DND-41 (cell line): ENCODE measurements around the gene TLN1.

Experiments used
- ATAC-seq: fragments of 200-7000 bp; cut with Tn5 transposase; 3 replicates; pipeline ENCODE4 v1.9.1; 2021; ENCODE audit warnings: low read depth; ENCODE audit not compliant: insufficient read depth
- DNase-seq: peaks from one replicate; pipeline ENCODE4 v3.0.0-alpha.2; 2020
- H2AFZ ChIP-seq: 2 replicates; pipeline ENCODE4 v1.6.0; 2012; ENCODE audit warnings: low read depth, low read length
- H3K27ac ChIP-seq: 2 replicates; pipeline ENCODE4 v1.5.1; 2012; ENCODE audit warnings: low read length, inconsistent platforms
- H3K27me3 ChIP-seq: fragments of 200-600 bp; sonication (generic); 2 replicates; pipeline ENCODE4 v1.6.0; 2012; ENCODE audit warnings: low read length, mild to moderate bottlenecking, inconsistent platforms; ENCODE audit not compliant: insufficient read depth, poor library complexity
- H3K36me3 ChIP-seq: 2 replicates; pipeline ENCODE4 v1.5.1; 2012; ENCODE audit warnings: low read length, inconsistent platforms; ENCODE audit not compliant: insufficient read depth
- H3K4me1 ChIP-seq: 2 replicates; pipeline ENCODE4 v1.5.1; 2012; ENCODE audit warnings: mild to moderate bottlenecking, low read length; ENCODE audit not compliant: insufficient read depth
- H3K4me2 ChIP-seq: 2 replicates; pipeline ENCODE4 v1.6.0; 2012; ENCODE audit warnings: mild to moderate bottlenecking, moderate library complexity, low read length, inconsistent platforms; ENCODE audit not compliant: insufficient read depth
- H3K4me3 ChIP-seq, 2 experiments: fragments of 200-600 bp in 1 of 2; shearing (Covaris generic) in 1 of 2; 2 replicates each; pipeline ENCODE4 v1.5.1; 2012 to 2016; ENCODE audit warnings: inconsistent platforms in 2 of 2, low read length in 2 of 2, mild to moderate bottlenecking in 2 of 2, low read depth in 1 of 2, moderate library complexity in 1 of 2
- H3K79me2 ChIP-seq: 2 replicates; pipeline ENCODE4 v1.6.0; 2012; ENCODE audit warnings: low read length, inconsistent platforms; ENCODE audit not compliant: insufficient read depth
- H3K9ac ChIP-seq: 2 replicates; pipeline ENCODE4 v1.6.0; 2012; ENCODE audit warnings: low read depth, mild to moderate bottlenecking, inconsistent platforms, low read length, moderate library complexity
- H3K9me3 ChIP-seq: 2 replicates; pipeline ENCODE4 v1.5.1; 2012; ENCODE audit warnings: low read length, moderate library complexity, mild to moderate bottlenecking, inconsistent platforms; ENCODE audit not compliant: insufficient read depth, severe bottlenecking
- H4K20me1 ChIP-seq: 2 replicates; pipeline ENCODE4 v1.6.0; 2012; ENCODE audit warnings: low read length; ENCODE audit not compliant: insufficient read depth
- EZH2 ChIP-seq: IDR thresholded peaks from 3 replicates; pipeline ENCODE4 v1.6.1; 2012; ENCODE audit warnings: borderline replicate concordance, low read depth, mild to moderate bottlenecking, moderate library complexity, low read length, inconsistent platforms; ENCODE audit not compliant: severe bottlenecking
- TF ChIP-seq, protein P1 (sequence below): IDR thresholded peaks from 2 replicates; pipeline ENCODE4 v1.5.1; 2012; ENCODE audit warnings: borderline replicate concordance, low read length, moderate library complexity, mild to moderate bottlenecking; ENCODE audit not compliant: poor library complexity, severe bottlenecking; ENCODE audit errors: extremely low read depth

Gene TLN1

DNA sequence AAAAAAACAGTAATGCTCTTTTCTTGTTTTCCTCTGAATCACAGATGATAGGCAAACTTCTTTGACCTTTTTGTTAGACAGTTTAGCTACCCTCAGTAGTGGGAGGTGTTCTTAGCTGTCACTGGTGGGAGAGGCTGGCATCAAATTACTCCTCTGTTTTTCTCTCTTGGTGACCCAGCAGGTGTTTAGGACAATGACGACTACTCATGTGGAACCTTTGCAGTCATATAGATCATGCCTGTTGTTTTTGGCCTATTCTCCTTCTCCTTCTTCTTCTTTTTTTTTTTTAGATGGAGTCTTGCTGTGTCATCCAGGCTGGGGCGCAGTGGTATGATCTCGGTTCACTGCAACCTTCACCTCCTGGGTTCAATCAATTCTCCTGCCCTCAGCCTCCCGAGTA lies 44.0 kb upstream of the TLN1 start:
- ATAC-seq (no peak), DNase-seq (no peak)
- no peak overlapping the region for H3K4me3 ChIP-seq
- H3K9me3 ChIP-seq, result no peaks in the 10 kb centered on the region
- no peak overlapping the region for H3K4me2 ChIP-seq
- H3K36me3 ChIP-seq, result peaks cover 5% of the 10 kb centered on the region; the same call in 1 of the 2 replicates
- H4K20me1 ChIP-seq, result no peaks in the 10 kb centered on the region; the same call in 1 of the 2 replicates
- no peaks in the 10 kb centered on the region for H3K4me1 ChIP-seq
- H3K27ac ChIP-seq, result no peak overlapping the region
- H2AFZ ChIP-seq, result no peak overlapping the region
- H3K9ac ChIP-seq, result no peak overlapping the region
- H3K79me2 ChIP-seq, result peaks cover 4% of the 10 kb centered on the region; the same call in 1 of the 2 replicates
- H3K27me3 ChIP-seq, result no peaks in the 10 kb centered on the region
- TF ChIP-seq, protein P1, sequence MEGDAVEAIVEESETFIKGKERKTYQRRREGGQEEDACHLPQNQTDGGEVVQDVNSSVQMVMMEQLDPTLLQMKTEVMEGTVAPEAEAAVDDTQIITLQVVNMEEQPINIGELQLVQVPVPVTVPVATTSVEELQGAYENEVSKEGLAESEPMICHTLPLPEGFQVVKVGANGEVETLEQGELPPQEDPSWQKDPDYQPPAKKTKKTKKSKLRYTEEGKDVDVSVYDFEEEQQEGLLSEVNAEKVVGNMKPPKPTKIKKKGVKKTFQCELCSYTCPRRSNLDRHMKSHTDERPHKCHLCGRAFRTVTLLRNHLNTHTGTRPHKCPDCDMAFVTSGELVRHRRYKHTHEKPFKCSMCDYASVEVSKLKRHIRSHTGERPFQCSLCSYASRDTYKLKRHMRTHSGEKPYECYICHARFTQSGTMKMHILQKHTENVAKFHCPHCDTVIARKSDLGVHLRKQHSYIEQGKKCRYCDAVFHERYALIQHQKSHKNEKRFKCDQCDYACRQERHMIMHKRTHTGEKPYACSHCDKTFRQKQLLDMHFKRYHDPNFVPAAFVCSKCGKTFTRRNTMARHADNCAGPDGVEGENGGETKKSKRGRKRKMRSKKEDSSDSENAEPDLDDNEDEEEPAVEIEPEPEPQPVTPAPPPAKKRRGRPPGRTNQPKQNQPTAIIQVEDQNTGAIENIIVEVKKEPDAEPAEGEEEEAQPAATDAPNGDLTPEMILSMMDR, result no peak
- TF ChIP-seq EZH2, result no peak

- no peaks in the 10 kb centered on the region for H3K9me3 ChIP-seq
- H4K20me1 ChIP-seq, result peaks cover under 1% of the 10 kb centered on the region
- DNase-seq (no peak), ATAC-seq (no peak)
- H3K79me2 ChIP-seq, result peaks cover 5% of the 10 kb centered on the region; the same call in 1 of the 2 replicates
- H3K27me3 ChIP-seq, result no peaks in the 10 kb centered on the region
- H3K4me3 ChIP-seq, result no peak overlapping the region
- H3K4me1 ChIP-seq, result no peaks in the 10 kb centered on the region
- TF ChIP-seq, protein P1, result no peak
- TF ChIP-seq EZH2, result no peak
- H3K27ac ChIP-seq, result no peak overlapping the region
- H2AFZ ChIP-seq, result no peak overlapping the region
- peaks cover 5% of the 10 kb centered on the region; the same call in 1 of the 2 replicates for H3K36me3 ChIP-seq
- no peak overlapping the region for H3K4me2 ChIP-seq
- no peak overlapping the region for H3K9ac ChIP-seq
Measured at GRCh38 chr9:35774907-35775635, 43.1 kb upstream of the TLN1 start.

DNA sequence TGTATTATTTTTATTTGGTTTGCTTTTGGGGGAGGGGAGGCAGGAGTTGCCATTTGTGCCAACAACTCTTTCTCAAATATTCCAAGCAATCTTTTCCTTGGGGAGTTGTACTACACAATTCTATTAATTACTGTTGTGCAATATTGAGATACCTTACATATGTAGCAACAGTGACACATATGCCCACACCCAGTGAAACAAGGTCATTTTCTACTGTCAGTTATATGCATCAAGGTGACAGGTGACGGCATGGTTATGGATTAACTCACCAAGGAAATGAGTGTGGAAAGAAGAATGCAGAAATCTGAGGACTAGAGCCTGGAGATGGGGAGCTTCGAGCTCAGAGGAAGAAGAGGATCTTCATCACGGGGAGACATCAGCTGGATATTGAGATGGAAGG lies 39.9 kb upstream of the TLN1 start:
- ATAC-seq, result no peak
- no peaks in the 10 kb centered on the region for H3K4me1 ChIP-seq
- H3K27ac ChIP-seq, result no peak overlapping the region

More for the DNA sequence above, 39.9 kb upstream of the TLN1 start:
- no peak for DNase-seq
- Histone ChIP-seq H3K4me3 (no peak overlapping the region), H4K20me1 (peaks cover 3% of the 10 kb centered on the region), H3K4me2 (no peak overlapping the region), H3K9ac (no peak overlapping the region), H3K27me3 (no peaks in the 10 kb centered on the region), H3K79me2 (peaks cover 17% of the 10 kb centered on the region), H3K36me3 (peaks cover 5% of the 10 kb centered on the region; the same call in 1 of the 2 replicates), H2AFZ (no peak overlapping the region), H3K9me3 (no peaks in the 10 kb centered on the region)
- TF ChIP-seq EZH2, result no peak
- TF ChIP-seq, protein P1, result no peak
